ENCODE results near the gene EPC2. TPM values are rescaled to one million over a fixed set of nuclear protein-coding genes. Genes with fewer than 3 reads are reported as not detected.

The EPC2 gene, protein sequence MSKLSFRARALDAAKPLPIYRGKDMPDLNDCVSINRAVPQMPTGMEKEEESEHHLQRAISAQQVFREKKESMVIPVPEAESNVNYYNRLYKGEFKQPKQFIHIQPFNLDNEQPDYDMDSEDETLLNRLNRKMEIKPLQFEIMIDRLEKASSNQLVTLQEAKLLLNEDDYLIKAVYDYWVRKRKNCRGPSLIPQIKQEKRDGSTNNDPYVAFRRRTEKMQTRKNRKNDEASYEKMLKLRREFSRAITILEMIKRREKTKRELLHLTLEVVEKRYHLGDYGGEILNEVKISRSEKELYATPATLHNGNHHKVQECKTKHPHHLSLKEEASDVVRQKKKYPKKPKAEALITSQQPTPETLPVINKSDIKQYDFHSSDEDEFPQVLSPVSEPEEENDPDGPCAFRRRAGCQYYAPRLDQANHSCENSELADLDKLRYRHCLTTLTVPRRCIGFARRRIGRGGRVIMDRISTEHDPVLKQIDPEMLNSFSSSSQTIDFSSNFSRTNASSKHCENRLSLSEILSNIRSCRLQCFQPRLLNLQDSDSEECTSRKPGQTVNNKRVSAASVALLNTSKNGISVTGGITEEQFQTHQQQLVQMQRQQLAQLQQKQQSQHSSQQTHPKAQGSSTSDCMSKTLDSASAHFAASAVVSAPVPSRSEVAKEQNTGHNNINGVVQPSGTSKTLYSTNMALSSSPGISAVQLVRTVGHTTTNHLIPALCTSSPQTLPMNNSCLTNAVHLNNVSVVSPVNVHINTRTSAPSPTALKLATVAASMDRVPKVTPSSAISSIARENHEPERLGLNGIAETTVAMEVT
- total RNA-seq (2021; fragmentation: NEBNext Ultra II Directional; extraction: Animal tissue kit (Norgen Biotek cat#: 25700)) (24.1 and 25.7 TPM in 2 replicates), polyA plus RNA-seq (2011; rRNA removed) (9.6 and 16.1 TPM in 2 replicates), polyA minus RNA-seq (2011; rRNA and poly(A)+ RNA removed) (35.4 and 44.8 TPM in 2 replicates)
- 13.7 TPM for polyA plus RNA-seq (2011; cell fraction: cytosol; rRNA removed)
- 11.2 TPM for polyA plus RNA-seq (2011; cell fraction: nucleus; rRNA removed)
- 10.6 to 13.4 TPM (median 11.7 TPM) in 4 replicates for polyA plus RNA-seq (2012, experiment 1 of 2)
- 0.68 TPM for polyA plus RNA-seq (2012, experiment 2 of 2)
- 10.5 TPM for polyA plus RNA-seq (2013, experiment 1 of 2)
- polyA plus RNA-seq (2013, experiment 2 of 2): 10.5 TPM
- 14.5 TPM for polyA minus RNA-seq (2011; cell fraction: cytosol; rRNA and poly(A)+ RNA removed)
- polyA minus RNA-seq (2011; cell fraction: nucleus; rRNA and poly(A)+ RNA removed): 75.6 TPM
- long read RNA-seq, experiment 1, partial matches to known transcripts: 18 of 22 reads
- long read RNA-seq, experiment 1, other reads (novel, unspliced or antisense): 2 of 22 reads
- long read RNA-seq, experiment 2, partial matches to known transcripts: 0 of 1 reads
- long read RNA-seq, experiment 2, other reads (novel, unspliced or antisense): 1 of 1 reads

- H3K4me3 ChIP-seq (ENCODE audit: extremely low read depth in 1 of 4, insufficient read depth in 2 of 4, low read depth in 3 of 4, low read length in 4 of 4): peak within 1 kb of the TSS; percentile 87 to 99 (median 90)
- no peaks in the 10 kb centered on the region for H3K79me1 ChIP-seq (ENCODE audit: low read depth, low read length)
- H3K4me1 ChIP-seq (replicated peaks in 1 of 4; ENCODE audit: control insufficient read depth in 3 of 4, insufficient read depth in 4 of 4, low read length in 3 of 4): peaks cover 0 to 9% (median 6%) of the 10 kb centered on the region in 4 experiments; a peak in 4 of 7 replicates
- H3K56ac ChIP-seq (replicated peaks; ENCODE audit: insufficient read length, low read depth, low read length): peak within 1 kb of the TSS; percentile 97
- peak within 1 kb of the TSS; percentile 99 for H2BK12ac ChIP-seq (ENCODE audit: low read depth, low read length)
- ChIA-PET POLR2A (ENCODE audit: partially characterized antibody) (interaction anchor here (0.6 to 1.4 kb wide), 13 partner anchors 8 to 647 kb away, joined by 3 to 6 read pairs (median 3); no protein-coding TSS in a partner anchor), CTCF (ENCODE audit: partially characterized antibody) (interaction anchor here (0.6 to 1.9 kb wide), 9 partner anchors 13 to 830 kb away, joined by 3 to 7 read pairs (median 3); no protein-coding TSS in a partner anchor)
- no peak within 1 kb of the TSS for H3K23ac ChIP-seq (ENCODE audit: insufficient read length)
- peak within 1 kb of the TSS; percentile 68 for H2AFZ ChIP-seq (ENCODE audit: low read length)
- H3K23me2 ChIP-seq (ENCODE audit: low read depth, low read length): peaks cover 10% of the 10 kb centered on the region; the same call in 1 of the 2 replicates
- no peak within 1 kb of the TSS for H2AK5ac ChIP-seq (ENCODE audit: low read depth, low read length)
- H4K5ac ChIP-seq (ENCODE audit: insufficient read length, low read depth, low read length): peak within 1 kb of the TSS; percentile 99
- H3K4ac ChIP-seq (replicated peaks; ENCODE audit: insufficient read length, low read depth, low read length): peak within 1 kb of the TSS; percentile 98
- H3K4me2 ChIP-seq (ENCODE audit: insufficient read depth in 1 of 2, low read depth in 2 of 2, low read length in 2 of 2): peak within 1 kb of the TSS; percentile 86 to 92
- H3K27ac ChIP-seq (ENCODE audit: low read depth, low read length): peak within 1 kb of the TSS; percentile 100
- H4K8ac ChIP-seq (ENCODE audit: extremely low read depth, insufficient read depth, low read length): peak within 1 kb of the TSS; percentile 100; the same call in 1 of the 2 replicates
- no peaks in the 10 kb centered on the region for H3K9me3 ChIP-seq (ENCODE audit: insufficient read depth in 2 of 2, low read depth in 1 of 2, low read length in 1 of 2)
- H3K14ac ChIP-seq (ENCODE audit: insufficient read length): no peak within 1 kb of the TSS
- H4K20me1 ChIP-seq (replicated peaks in 1 of 2; ENCODE audit: control insufficient read depth in 1 of 2, insufficient read depth in 2 of 2, low read length in 2 of 2): peaks cover 0 to 6% of the 10 kb centered on the region in 2 experiments
- peak within 1 kb of the TSS; percentile 99 for H3K18ac ChIP-seq (ENCODE audit: extremely low read depth, low read length)
- peak within 1 kb of the TSS; percentile 100 for H2BK5ac ChIP-seq (ENCODE audit: low read depth, low read length)
- no peaks in the 10 kb centered on the region for H3K27me3 ChIP-seq (replicated peaks in 1 of 4; ENCODE audit: control insufficient read depth in 3 of 4, extremely low read depth in 1 of 4, insufficient read depth in 3 of 4, low read length in 3 of 4)
- H2BK120ac ChIP-seq (replicated peaks; ENCODE audit: low read depth, low read length): peak within 1 kb of the TSS; percentile 91
- peak; percentile 56 to 95 for DNase-seq (ENCODE audit: low read depth in 1 of 2, low spot score in 2 of 2)
- WGBS, 2 experiments (ENCODE audit: extremely low coverage in 1 of 2, insufficient coverage in 1 of 2, insufficient read length in 1 of 2, insufficient replicate concordance in 2 of 2, low coverage in 1 of 2, low lambda C conversion rate in 2 of 2, missing lambda C conversion rate in 1 of 2): 1% methylated on average over 38 of the region's 94 CpGs; no CpG with 5 or more reads in 1 of the 2 experiments
- peak; percentile 57 for FAIRE-seq
- peaks cover 15 to 40% of the 10 kb centered on the region in 2 experiments for H3K79me2 ChIP-seq (ENCODE audit: control insufficient read depth in 1 of 2, insufficient read depth in 2 of 2, low read length in 2 of 2)
- no peak within 1 kb of the TSS for H2BK20ac ChIP-seq (ENCODE audit: low read length)
- 0 out of 2 replicates have a peak within 1 kb of the TSS, but pooled peaks have one; percentile 54 for H2BK15ac ChIP-seq (ENCODE audit: low read length)
- H3K9ac ChIP-seq (replicated peaks in 1 of 4; ENCODE audit: extremely low read depth in 1 of 4, low read depth in 3 of 4, low read length in 3 of 4): peak within 1 kb of the TSS; percentile 98 to 100 (median 99)
- H3K36me3 ChIP-seq (ENCODE audit: control insufficient read depth in 2 of 4, insufficient read depth in 4 of 4, low read length in 3 of 4): no peaks in the 10 kb centered on the region
- peak within 1 kb of the TSS; percentile 99 for H4K91ac ChIP-seq (replicated peaks; ENCODE audit: insufficient read length, low read length)
- TF ChIP-seq JUND (IDR thresholded peaks at IDR 0.05; ENCODE audit: low read length) (no peak), CBX8 (IDR thresholded peaks at IDR 0.05; ENCODE audit: borderline replicate concordance, low read depth, low read length) (no peak), TBP (IDR thresholded peaks at IDR 0.05; ENCODE audit: low read depth, low read length) (peak; percentile 74), CHD2 (IDR thresholded peaks at IDR 0.05; ENCODE audit: low read length) (0 out of 2 replicates have a peak, but pooled peaks have one; percentile 20), ASH2L (IDR thresholded peaks at IDR 0.05; ENCODE audit: low read length) (peak; percentile 99)
These were observed at the start of gene EPC2 for GRCh38 chr2:148643998-148644882. Gene EPC2, plus strand, starts transcription at chr2:148644751. Its CDS starts 267 bp downstream, at chr2:148645018.

Measured in H1 (cell line).